HG03045 (cell line): ENCODE results near the gene HCN2.
A peak's percentile ranks its signal among the peaks of the same experiment; 100 is the strongest.

ENCODE experiments used
- ATAC-seq: cut with Tn5 transposase; IDR thresholded peaks from one replicate; pipeline ENCODE4 v1.9.1; 2021; ENCODE audit warnings: mild to moderate bottlenecking, moderate library complexity; ENCODE audit not compliant: unreplicated experiment

The HCN2 gene

DNA sequence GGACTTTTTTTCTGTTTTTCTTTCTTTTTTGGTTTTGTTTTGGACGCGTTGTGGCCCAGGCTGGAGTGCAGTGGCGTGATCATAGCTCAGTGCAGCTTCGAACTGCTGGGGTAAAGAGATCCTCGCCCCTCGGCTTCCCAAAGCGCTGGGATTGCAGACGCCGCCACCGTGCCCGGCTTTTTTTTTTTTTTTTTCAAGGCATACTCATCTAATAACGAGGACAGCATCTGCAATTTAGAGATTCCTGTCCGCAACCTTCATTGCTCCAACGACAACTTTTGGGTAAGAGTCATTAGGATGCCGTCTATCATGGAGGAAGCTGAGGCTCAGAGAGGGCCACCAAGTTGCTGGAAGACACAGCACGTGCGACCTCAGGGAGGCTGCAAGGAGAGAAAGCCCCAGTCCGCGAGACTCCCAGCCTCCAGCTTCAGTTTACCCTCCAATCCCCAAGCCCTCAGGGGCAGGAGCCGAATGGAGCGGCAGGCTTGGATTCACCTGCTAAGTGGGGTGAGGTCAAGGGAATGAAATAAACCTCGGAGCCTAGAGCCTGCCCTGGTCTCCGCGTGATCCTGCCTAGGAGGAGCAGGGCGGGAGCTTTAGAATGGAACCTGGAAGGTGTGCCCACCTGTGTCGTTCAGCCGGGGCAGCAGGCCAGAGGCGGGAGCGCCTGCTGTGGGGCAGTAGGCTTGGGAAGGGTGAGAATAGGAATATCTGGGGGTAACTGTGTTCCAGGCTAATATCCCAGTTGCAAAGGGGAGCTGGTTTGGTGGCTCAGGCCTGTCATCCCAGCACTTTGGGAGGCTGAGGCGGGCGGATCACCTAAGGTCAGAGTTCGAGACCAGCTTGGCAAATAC, 44.3 kb downstream of the HCN2 start:
- no peak for ATAC-seq

DNA sequence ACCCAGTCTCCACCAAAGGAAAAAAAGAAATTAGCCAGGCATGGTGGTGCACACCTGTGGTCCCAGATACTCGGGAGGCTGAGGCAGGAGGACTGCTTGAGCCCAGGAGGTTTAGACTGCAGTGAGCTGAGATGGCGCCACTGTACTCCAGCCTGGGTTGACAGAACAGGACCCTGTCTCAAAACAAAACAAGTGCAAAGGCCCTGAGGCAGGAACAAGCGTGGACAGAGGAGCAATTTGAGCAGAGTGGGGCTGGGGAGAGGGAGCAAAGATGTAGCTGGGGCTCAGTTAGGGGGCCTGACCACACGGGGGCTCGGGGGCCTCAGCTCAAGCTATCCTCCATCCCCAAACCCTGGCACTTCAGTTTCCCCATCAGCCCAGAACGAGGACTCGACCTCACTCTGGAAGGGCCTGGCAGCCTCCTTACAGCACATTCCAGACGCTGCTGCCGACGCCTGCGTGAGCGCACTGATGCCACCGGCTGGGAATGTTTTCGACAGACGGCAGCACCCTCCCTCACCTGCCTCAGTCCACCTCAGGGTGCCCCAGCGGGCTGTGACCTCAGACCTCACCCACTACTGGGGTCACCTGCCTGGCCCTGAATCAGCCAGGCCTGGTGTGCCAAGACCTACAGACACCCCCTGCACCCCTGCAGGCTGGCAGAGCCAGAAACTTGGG, 45.4 kb downstream of the HCN2 start:
- ATAC-seq: no peak

DNA sequence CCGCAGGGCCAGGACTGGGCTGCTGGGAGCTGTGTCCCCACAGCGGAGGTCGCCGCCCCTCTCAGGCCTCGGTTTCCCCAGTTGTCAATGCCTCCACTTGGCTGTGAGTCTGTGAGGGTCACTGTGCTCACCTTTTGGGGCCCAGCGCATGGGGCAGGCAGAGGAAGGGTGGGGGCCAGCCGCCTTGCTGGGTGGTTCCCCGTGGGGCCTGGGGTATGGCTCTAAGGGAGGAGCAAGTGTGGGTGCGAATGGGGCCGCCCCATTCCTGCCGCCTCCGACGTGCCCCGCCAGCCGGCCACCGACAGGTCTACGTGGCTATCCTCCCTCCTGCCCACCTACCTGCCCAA, 49.2 kb downstream of the HCN2 start:
- no peak for ATAC-seq

DNA sequence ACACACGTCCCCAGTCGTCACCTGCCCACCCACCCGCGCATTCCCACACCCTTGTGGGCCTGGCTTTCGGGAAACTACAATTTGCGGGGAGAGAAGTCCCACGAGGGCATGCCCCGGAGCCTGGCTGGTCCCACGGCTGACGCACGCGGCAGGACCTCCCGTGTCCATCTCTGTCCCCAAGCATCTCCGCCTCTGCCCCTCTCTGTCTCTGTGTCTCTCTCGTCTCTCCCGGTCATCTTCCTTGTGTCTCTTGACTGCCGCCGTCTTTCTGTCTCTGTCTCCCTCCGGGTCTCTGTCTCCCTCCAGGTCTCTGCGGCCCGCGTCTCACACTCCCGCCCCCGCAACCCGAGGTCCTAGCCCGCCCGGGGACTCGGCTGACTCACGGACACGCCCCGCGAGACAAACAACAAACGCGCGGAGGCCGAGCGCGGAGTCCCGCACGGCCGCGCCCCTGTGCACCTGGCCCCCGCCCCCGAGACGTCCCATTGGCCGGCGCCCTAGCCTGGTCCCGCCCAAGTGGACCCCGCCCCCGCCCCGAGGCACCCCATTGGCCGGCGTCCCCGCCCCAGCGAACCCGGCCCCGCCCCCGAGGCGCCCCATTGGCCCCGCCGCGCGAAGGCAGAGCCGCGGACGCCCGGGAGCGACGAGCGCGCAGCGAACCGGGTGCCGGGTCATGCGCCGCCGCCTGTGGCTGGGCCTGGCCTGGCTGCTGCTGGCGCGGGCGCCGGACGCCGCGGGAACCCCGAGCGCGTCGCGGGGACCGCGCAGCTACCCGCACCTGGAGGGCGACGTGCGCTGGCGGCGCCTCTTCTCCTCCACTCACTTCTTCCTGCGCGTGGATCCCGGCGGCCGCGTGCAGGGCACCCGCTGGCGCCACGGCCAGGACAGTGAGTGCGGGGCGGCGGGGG, 49.8 kb downstream of the HCN2 start, which contains the start of gene FGF22:
Gene FGF22, plus strand, starts transcription at position 627 of the 908 bp plus-strand sequence. Its CDS starts 47 bp downstream, at position 674.
- peak; percentile 57 for ATAC-seq

DNA sequence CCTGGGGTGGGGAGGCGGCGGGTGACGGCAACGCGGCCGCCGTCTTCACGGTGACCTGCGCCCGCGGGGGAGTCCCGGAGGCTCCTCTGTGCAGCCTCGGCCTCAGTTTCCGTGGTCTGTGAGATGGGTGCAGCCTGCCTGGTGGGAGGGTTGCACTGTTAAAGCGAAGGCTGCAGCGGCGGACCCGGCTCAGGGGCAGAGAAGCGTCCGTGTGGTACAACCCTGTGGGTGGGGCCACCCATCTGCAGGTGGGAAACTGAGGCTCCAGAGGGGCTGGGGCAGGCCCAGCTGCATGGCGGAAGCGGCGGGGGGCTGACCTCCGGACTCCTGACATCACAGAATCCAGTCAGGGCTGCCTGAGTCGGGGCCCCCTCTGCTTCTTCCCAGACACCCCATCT, 50.5 kb downstream of the HCN2 start:
- ATAC-seq: no peak

DNA sequence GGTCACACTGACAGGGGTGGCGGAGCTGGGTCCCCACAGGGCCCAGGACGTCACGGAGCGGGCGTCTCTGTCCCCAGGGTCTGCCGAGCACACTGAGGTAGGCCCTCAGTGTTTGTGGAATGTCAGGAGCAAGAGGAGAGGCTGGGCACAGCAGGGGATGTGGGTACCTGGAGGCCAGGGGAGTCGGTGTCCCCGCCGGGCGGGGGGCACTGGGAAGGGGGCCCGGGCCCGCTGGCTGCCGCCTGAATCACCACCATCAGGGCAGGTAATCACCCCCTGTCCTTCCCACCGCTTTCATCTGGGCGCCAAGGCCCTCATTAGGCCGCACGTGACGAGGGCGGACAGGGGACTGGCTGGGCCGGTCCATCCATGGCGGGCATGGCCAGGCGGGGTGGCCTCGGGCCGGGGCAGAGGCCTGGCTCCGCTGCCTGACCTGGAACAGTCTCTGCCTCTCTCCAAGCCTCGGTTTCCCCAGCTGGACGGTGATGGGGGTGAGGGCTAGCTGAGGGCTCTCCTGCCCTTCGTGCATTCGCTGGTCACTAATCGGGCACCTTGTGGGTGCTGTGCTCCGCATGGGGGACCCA, 51.0 kb downstream of the HCN2 start:
- no peak for ATAC-seq

DNA sequence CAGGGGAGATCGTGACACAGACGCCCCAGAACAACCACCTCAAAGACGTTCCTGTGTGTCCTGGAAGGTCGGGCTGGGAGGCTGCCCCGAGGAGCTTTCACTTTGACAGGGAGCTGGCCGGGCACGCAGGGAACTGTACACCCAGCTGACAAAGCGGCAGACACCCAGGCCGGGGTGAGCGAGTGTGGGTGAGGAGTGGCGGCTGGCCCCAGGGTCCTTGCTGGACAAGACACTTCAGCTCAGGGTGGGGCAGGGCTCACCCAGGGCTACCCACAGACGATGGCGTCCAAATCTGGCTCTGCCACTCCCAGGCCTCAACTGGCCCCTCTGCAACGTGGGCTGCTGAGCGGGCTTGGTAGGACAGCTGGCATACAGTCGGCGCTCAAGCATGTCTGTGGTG, 52.0 kb downstream of the HCN2 start:
- no peak for ATAC-seq

DNA sequence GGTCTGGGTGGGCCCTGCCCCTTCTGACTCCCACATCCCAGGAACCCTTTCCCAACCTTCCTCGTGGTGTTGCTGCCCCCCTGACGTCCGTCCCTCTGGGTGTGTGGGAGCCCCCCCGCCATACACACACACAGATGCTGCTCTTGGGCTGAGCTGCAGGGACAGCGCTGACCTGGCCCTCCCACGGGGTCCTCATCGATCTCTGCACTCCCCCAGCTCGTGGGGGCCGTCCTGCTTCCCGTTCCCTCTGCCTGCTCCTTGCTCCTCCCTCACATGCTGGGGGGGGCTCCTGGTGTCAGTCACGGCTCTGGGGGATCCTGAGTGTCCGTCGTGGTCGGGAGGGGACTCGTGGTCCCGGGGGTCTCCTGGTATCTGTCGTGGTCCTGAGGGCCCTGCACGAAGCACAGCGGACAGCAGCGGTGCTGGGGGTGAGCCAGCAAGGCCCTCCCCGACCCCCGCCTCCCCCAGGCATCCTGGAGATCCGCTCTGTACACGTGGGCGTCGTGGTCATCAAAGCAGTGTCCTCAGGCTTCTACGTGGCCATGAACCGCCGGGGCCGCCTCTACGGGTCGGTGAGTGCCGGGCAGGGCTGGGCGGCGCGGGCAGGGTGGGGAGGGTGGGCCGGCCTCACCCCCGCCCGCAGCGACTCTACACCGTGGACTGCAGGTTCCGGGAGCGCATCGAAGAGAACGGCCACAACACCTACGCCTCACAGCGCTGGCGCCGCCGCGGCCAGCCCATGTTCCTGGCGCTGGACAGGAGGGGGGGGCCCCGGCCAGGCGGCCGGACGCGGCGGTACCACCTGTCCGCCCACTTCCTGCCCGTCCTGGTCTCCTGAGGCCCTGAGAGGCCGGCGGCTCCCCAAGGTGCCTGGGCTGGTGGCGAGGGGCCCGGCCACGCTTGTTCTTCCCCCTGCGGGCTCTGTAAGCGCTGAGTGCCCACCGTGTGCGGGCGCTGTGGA, 53.4 kb downstream of the HCN2 start:
- no peak for ATAC-seq

DNA sequence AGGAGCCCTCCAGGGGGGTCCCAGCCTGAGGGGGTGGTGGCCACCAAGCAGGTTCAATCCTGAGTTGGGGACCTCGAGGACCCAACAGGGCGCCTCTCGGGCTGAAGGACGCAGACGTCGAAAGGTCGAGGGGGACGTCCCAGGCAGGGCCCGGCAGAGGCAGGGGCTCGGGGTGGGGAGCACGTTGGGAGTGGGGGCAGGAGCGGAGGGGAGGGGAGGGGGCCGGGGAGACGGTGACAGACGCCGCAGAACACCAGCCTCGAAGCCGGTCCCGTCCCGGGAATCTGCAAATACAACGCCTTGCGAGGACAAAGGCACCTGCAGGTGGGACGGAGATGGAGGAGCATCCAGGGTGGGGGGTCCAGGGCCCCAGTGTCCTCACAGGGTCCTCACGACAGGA, 54.1 kb downstream of the HCN2 start:
- ATAC-seq: no peak

DNA sequence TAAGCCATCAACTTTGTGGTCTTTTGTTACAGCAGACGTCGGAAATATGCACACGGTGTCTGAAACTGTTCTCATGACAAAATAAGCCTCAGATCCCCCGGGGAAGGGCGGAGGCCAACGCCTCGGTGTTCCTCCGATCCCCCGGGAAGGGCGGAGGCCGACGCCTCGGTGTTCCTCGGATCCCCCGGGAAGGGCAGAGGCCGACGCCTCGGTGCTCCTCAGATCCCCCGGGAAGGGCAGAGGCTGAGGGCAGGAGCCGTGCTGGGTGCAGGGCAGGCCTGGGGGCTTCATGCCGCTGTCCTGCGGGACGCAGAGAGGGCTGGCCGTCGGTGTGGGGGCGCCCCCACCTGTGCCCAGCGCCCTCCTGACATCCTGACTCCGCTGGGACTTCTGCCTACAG, 54.7 kb downstream of the HCN2 start:
- ATAC-seq: no peak

DNA sequence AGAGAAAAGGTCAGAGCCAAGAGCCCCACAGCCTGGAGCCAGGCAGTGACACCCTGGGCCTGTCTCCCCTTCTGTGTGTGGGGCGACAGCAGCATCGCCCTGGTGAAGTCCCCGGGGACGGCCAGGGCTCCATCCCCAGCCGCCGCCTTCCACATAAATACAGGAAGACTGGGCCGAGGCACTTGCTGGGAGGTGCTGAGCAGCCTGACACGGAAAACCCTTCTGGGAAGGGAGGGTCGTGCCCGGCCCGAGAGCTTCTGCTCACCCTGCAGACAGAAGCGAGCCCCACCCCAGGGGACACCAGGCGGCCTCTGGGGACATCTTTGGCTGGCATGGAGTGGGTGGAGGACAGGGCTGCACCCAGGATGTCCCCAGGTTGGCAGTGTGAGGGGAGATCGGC, 55.1 kb downstream of the HCN2 start:
- no peak for ATAC-seq

DNA sequence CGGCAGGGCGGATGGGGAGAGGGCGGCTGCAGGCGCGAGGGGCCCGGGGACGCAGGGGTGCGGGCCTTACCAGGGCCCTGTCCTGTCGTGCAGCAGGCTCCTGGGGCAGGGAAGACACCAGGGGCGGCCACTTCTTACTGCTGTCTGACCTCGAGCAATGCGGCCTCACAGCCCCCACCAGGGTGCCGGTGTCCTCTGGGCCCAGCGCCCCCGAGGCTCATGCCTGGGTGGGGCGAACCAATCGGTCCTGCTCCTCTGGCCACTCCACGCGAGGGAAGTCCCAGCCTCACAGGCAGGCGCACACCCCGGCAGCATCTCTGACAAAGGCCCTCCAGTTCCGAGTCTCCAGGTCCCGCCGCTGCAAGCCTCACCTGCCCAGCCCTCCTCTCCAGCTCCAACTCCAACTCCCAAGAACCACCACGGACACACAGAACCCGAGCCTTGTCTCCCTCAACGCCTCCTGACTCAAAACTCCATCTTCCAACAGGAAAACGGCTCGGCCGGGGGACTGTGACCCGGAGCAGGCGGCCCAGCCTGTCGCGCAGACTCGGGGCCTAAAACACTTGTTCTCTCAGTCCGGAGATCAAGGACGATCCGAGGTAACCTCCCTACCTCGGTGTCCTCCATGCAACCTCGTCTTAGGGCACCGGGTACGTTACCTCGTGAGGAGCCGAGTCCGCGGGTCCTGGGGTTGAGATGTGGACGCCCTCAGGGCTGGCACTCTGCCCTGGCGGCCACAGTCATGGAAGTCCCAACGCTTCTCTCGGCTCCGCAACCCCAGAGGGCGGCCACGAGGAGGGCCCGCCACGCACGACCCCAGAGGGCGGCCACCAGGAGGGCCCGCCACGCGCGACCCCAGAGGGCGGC, 56.5 kb downstream of the HCN2 start:
- no peak for ATAC-seq

DNA sequence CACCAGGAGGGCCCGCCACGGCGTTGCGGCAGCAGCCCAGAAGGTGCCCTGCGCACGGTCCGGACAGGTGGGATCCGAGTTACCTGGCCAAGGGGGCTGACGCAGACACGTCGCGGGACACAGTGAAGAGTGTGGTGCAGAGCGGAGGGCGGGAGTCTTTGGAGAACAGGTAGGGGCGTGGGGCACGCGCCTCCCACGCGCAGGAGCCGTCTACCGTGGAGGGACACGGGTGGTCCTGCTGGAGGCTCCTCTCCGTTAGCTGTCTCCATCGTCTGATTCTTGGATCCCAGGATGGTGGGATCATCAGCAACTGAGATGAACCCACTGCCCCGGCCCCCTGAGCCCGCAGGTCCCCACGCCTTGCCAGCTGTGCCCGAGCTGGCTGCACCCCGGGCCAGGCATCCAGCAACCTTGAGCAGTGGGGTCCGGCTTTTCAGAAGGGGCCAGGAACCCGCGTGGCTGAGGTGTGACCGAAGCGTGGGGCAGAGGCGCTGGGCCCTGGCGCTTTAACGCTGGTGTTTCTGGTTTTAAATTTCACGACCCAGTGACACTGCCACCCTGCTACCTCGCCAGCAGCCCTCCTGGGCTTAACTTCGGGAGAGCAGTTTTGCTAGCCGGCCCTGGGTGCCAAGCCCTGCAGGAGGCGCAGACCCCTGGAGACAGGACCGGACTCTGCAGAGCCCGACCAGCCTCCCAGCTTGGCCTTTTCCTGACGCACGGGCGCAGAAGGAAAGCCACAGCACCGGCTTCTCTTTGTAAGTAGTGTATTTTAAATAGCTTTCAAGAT, 57.3 kb downstream of the HCN2 start:
- ATAC-seq: no peak

DNA sequence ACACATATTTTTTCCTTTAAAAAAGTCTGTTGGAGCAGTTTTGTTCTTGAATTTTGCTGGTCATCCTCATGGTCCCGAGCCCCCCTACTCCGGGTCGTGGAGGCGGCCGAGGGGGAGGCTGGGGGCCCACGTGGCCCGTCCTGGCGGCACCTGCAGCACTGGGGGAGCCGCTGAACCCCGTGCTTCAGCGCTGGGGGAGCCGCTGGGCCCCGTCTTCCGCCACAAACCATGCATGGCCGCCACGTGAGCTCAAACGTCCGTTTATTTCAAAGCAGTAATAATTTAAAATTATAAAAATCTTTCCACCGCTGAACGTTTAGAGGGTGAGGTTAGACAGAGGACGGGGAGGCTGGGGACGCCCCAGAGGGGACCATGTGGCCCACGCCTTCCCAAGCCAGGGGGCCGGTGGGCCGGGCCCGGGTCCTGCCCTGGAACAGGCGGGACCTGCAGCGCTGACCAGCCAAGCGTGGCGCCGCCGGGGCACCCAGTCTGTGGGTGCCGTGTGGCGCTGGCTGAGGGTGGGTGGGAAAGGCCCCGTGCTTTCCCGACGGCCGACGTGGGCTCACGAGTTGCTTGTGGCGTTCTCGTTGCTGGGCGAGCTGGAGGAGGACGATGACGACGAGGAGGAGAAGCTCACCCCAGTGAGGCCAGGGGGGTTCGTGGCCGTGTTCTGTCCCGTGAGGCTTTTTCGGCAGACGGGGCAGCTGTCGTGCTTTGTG, 58.0 kb downstream of the HCN2 start:
- no peak for ATAC-seq

DNA sequence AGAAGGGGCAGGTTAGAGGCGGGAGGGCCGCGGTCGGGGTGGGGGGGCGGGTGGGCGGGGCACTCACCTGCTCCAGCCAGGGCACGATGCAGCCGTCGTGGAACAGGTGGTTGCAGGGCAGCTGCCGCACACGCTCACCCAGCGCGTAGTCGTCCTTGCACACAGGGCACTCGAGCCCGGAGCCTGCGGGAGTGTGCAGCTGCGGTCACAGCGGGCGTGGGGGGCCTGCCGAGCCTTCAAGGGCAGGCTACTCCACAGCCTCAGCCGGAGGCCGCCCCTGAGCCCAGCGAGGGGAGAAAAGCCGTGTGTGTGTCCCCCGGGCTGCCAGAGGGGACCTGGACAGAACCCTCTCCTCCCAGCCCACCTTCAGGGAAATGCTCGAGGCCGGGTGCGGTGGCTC, 58.6 kb downstream of the HCN2 start:
- no peak for ATAC-seq

DNA sequence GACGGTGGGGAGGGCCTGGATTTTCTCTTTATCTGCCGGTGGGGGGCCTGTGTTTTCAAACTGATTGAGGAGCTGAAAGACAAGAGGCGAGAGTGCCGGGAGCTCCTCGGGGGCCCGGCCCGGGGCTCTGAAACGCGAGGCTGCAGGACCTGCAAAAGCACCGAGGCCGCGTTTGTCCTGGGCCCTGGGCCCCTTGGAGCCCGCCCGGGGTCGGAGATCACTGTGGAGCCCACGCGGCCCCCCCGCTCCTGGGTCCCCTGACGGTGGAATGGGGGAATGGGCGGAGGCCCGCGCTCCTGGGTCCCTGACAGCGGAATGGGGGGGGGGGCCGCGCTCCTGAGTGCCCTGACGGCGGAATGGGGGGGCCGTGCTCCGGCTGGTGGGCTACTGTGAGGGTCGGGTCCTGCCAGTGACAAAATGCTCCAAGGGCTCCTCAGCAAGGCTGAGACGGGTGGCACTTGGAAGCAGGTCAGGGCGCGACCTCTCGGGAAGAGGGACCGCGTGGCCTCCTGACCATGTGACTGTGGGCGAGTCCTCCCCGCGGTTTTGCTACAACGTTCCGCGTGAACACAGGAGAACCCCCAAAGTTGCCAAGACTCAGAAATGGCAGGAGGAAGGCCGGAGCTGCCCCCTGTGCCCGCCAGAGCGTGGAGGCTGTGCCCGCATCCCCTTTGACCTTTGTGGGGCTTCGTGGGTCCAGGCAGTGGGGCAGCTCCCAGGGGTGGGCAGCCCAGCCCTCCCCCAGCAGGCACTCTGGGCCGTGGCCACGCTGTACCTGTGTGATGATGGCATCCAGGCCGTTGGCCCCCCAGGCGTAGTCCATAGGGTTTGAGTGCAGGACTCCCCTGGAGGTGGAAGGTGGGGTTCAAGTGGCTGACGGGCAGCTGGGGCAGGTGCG, 59.5 kb downstream of the HCN2 start:
- no peak for ATAC-seq

DNA sequence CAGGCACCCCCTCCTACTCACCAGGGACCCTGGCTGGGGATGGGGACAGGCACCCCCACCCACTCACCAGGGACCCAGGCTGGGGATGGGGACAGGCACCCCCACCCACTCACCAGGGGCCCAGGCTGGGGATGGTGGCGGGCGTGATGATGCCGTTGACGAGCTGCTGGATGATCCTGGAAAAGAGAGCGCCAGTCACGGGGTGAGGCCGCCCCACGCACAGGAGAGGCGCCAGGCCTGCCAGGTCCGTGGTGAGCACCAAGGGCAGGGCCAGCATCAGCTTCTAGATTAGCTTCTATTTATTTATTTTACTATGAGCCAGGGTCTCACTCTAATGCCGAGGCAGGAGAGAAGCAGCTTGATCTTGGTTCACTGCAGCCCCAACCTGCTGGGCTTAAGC, 60.4 kb downstream of the HCN2 start:
- ATAC-seq: no peak
